ACC112 (cell line): Measurements from ENCODE around the gene RASAL3.

Experiments
- H2AFZ ChIP-seq: fragments of 200-600 bp; sonication (generic); one replicate; pipeline ENCODE4 v1.6.0; 2017; ENCODE audit warnings: antibody characterized with exemption, low read length; ENCODE audit not compliant: unreplicated experiment
- H3K27ac ChIP-seq: fragments of 200-600 bp; sonication (generic); 2 replicates; pipeline ENCODE4 v1.5.1; 2014; ENCODE audit warnings: low read depth, mild to moderate bottlenecking, antibody characterized with exemption, low read length, moderate library complexity
- H3K27me3 ChIP-seq: fragments of 200-600 bp; sonication (generic); 2 replicates; pipeline ENCODE4 v1.6.1; 2014; ENCODE audit warnings: mild to moderate bottlenecking, antibody characterized with exemption, low read length, moderate library complexity, mixed read lengths; ENCODE audit not compliant: insufficient read depth
- H3K36me3 ChIP-seq: fragments of 200-600 bp; sonication (generic); 2 replicates; pipeline ENCODE4 v1.6.1; 2016; ENCODE audit warnings: mild to moderate bottlenecking, antibody characterized with exemption, low read length, moderate library complexity, mixed read lengths; ENCODE audit not compliant: insufficient read depth
- H3K4me1 ChIP-seq: fragments of 200-600 bp; sonication (generic); one replicate; pipeline ENCODE4 v1.6.1; 2016; ENCODE audit warnings: low read length, mixed read lengths; ENCODE audit not compliant: insufficient read depth, unreplicated experiment, control insufficient read depth
- H3K4me3 ChIP-seq: fragments of 200-600 bp; sonication (generic); 2 replicates; pipeline ENCODE4 v1.5.1; 2014; ENCODE audit warnings: mild to moderate bottlenecking, low read depth, low read length
- H3K79me2 ChIP-seq: fragments of 200-600 bp; sonication (generic); one replicate; pipeline ENCODE4 v1.6.0; 2016; ENCODE audit warnings: low read length; ENCODE audit not compliant: control insufficient read depth, unreplicated experiment, insufficient read depth

RASAL3 gene

GRCh38 chr19:15447057-15447456 is 17.3 kb downstream of the RASAL3 start:
- Histone ChIP-seq H3K27me3 (no peaks in the 10 kb centered on the region), H3K27ac (no peak overlapping the region), H3K79me2 (no peaks in the 10 kb centered on the region), H2AFZ (no peak overlapping the region), H3K36me3 (no peaks in the 10 kb centered on the region), H3K4me1 (no peaks in the 10 kb centered on the region), H3K4me3 (no peak overlapping the region)

- Histone ChIP-seq H3K27ac (no peak overlapping the region), H3K4me3 (no peak overlapping the region), H3K79me2 (no peaks in the 10 kb centered on the region), H3K36me3 (no peaks in the 10 kb centered on the region), H3K27me3 (no peaks in the 10 kb centered on the region), H3K4me1 (no peaks in the 10 kb centered on the region), H2AFZ (no peak overlapping the region)
Observed at GRCh38 chr19:15445807-15446376, 18.5 kb downstream of the RASAL3 start.

- Histone ChIP-seq H3K36me3 (no peaks in the 10 kb centered on the region), H3K4me3 (no peak overlapping the region), H2AFZ (no peak overlapping the region), H3K27ac (no peak overlapping the region), H3K4me1 (no peaks in the 10 kb centered on the region), H3K79me2 (no peaks in the 10 kb centered on the region), H3K27me3 (no peaks in the 10 kb centered on the region)
Observed at GRCh38 chr19:15445227-15445605, 19.1 kb downstream of the RASAL3 start.

- H3K27me3 ChIP-seq: no peaks in the 10 kb centered on the region
- no peak overlapping the region for H3K27ac ChIP-seq
- no peak overlapping the region for H3K4me3 ChIP-seq
- no peak overlapping the region for H2AFZ ChIP-seq
- no peaks in the 10 kb centered on the region for H3K79me2 ChIP-seq
- H3K4me1 ChIP-seq: no peaks in the 10 kb centered on the region
- H3K36me3 ChIP-seq: no peaks in the 10 kb centered on the region
Observed at GRCh38 chr19:15444505-15445226, 19.7 kb downstream of the RASAL3 start.

- no peaks in the 10 kb centered on the region for H3K27me3 ChIP-seq
- no peaks in the 10 kb centered on the region for H3K36me3 ChIP-seq
- no peak overlapping the region for H2AFZ ChIP-seq
- no peaks in the 10 kb centered on the region for H3K4me1 ChIP-seq
- no peaks in the 10 kb centered on the region for H3K79me2 ChIP-seq
- H3K27ac ChIP-seq: no peak overlapping the region
- no peak overlapping the region for H3K4me3 ChIP-seq
Observed at GRCh38 chr19:15443838-15444237, 20.5 kb downstream of the RASAL3 start.

- Histone ChIP-seq H3K4me1 (no peaks in the 10 kb centered on the region), H3K79me2 (no peaks in the 10 kb centered on the region), H3K36me3 (no peaks in the 10 kb centered on the region), H3K27ac (no peak overlapping the region), H2AFZ (no peak overlapping the region), H3K27me3 (no peaks in the 10 kb centered on the region), H3K4me3 (no peak overlapping the region)
Observed at GRCh38 chr19:15443325-15443724, 21.0 kb downstream of the RASAL3 start.

- H3K27me3 ChIP-seq: no peaks in the 10 kb centered on the region
- H3K79me2 ChIP-seq: no peaks in the 10 kb centered on the region
- H3K4me1 ChIP-seq: no peaks in the 10 kb centered on the region
- no peak overlapping the region for H3K4me3 ChIP-seq
- no peak overlapping the region for H3K27ac ChIP-seq
- no peaks in the 10 kb centered on the region for H3K36me3 ChIP-seq
- no peak overlapping the region for H2AFZ ChIP-seq
Observed at GRCh38 chr19:15442142-15442920, 22.0 kb downstream of the RASAL3 start.

- no peaks in the 10 kb centered on the region for H3K27me3 ChIP-seq
- no peaks in the 10 kb centered on the region for H3K36me3 ChIP-seq
- no peak overlapping the region for H2AFZ ChIP-seq
- H3K4me1 ChIP-seq: no peaks in the 10 kb centered on the region
- H3K27ac ChIP-seq: no peak overlapping the region
- no peak overlapping the region for H3K4me3 ChIP-seq
- H3K79me2 ChIP-seq: no peaks in the 10 kb centered on the region
Observed at GRCh38 chr19:15441317-15441716, 23.0 kb downstream of the RASAL3 start.

GRCh38 chr19:15439821-15440641 is 24.3 kb downstream of the RASAL3 start:
- no peaks in the 10 kb centered on the region for H3K4me1 ChIP-seq
- H3K27me3 ChIP-seq: no peaks in the 10 kb centered on the region
- H3K79me2 ChIP-seq: no peaks in the 10 kb centered on the region
- H3K4me3 ChIP-seq: no peak overlapping the region
- H3K36me3 ChIP-seq: no peaks in the 10 kb centered on the region
- H3K27ac ChIP-seq: no peak overlapping the region
- H2AFZ ChIP-seq: no peak overlapping the region

- H3K36me3 ChIP-seq: no peaks in the 10 kb centered on the region
- H2AFZ ChIP-seq: no peak overlapping the region
- no peaks in the 10 kb centered on the region for H3K79me2 ChIP-seq
- H3K27me3 ChIP-seq: no peaks in the 10 kb centered on the region
- H3K4me1 ChIP-seq: no peaks in the 10 kb centered on the region
- no peak overlapping the region for H3K27ac ChIP-seq
- no peak overlapping the region for H3K4me3 ChIP-seq
Observed at GRCh38 chr19:15439078-15439799, 25.1 kb downstream of the RASAL3 start.
